Ramos (cell line): Measurements from ENCODE around the gene PAM16.

Source experiments
- in situ Hi-C: fragments of 300-500 bp; cut with MboI; formaldehyde crosslinking; loops from one replicate; pipeline ENCODE4 v1.14.3; 2022; ENCODE audit warnings: low sequenced_read_pairs; ENCODE audit not compliant: unreplicated experiment

Gene PAM16

DNA sequence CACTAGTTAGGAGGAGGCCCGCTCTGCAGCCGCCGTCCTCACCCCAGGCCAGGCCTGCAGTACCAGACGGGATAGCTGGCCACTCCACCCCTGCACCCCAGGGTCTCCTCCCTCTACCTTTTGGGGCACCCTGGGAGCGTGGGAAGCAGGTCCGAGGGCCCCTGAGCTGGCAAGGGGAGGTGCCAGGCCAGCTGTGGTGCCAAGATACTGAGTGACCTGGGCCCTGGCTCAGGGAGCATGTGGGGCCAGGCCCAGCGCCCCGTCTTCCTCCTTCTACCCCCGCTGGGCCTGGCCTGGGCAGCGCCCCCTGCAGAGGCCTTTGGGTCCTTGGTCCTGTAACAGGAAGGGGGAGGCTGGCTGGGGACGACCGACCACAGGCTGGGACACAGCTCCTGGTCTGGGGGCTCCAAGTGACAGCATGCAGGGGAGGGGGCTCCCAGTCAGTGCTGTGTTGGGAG lies 13.0 kb downstream of the PAM16 start:
- in situ Hi-C loops: no loop called here

DNA sequence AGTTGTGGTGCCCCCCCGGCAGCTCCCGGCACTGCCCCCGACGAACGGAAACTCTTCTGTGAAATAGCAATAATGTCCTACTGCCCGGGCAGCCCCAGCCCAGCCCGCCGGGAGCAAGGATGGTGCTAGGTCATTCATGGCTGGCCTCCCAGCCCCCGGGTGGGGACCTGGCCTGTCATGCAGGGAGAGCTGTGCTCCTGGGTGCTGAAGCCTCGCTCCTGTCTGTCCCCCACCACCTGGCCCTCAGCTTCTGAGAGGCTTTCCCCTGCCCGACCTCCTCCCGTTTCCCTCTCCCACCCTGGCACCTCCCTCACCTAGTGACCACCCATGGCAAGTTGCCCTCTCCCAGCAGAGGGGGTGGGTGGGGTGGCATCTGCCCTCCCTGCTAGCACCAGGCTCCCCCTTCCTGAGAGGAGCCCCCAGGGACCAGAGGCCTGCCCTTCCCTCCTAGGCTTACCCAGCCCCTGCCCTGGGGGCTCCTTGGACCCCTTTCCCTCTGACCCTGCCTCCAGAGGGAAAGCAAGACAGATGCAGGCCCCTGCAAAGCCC lies 13.5 kb downstream of the PAM16 start:
- in situ Hi-C loops: no loop called here

DNA sequence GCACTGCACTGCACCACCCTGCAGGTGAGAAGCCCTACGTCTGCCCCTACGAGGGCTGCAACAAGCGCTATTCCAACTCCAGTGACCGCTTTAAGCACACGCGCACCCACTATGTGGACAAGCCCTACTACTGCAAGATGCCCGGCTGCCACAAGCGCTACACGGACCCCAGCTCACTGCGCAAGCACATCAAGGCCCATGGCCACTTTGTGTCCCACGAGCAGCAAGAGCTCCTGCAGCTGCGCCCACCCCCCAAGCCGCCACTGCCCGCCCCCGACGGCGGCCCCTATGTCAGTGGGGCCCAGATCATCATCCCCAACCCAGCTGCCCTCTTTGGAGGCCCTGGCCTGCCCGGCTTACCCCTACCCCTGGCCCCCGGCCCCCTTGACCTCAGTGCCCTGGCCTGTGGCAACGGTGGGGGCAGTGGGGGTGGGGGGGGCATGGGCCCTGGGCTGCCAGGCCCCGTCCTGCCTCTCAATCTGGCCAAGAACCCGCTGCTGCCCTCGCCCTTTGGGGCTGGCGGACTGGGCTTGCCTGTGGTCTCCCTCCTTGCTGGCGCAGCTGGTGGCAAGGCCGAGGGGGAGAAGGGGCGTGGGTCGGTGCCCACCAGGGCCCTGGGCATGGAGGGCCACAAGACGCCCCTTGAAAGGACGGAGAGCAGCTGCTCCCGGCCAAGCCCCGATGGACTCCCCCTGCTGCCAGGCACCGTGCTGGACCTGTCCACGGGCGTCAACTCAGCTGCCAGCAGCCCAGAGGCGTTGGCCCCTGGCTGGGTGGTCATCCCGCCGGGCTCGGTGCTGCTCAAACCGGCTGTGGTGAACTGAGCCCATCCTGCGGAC lies 14.2 kb downstream of the PAM16 start:
- in situ Hi-C loops: no loop called here

DNA sequence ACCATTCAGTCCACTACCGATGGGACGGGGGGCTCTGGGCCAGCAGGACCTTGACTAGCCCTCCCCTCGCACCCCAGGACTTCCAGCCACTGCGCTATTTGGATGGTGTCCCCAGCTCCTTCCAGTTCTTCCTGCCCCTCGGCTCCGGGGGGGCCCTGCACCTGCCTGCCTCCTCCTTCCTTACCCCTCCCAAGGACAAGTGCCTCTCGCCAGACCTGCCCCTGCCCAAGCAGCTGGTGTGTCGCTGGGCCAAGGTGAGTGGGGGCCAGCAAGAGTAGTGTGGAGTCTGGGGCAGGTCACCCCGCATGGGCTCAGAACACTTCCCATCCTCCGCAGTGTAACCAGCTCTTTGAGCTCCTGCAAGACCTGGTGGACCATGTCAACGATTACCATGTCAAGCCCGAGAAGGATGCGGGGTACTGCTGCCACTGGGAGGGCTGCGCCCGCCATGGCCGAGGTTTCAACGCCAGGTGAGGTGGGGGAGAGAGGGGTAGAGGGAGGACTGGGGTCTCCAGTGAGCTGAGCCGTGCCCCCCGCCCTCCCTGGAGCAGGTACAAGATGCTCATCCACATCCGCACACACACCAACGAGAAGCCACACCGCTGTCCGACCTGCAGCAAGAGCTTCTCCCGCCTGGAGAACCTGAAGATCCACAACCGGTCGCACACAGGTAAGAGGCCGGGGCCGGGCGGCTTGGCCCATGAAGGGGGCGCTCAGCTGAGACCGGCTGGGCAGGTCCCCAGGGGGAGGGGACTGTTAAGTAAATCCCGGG lies 16.2 kb downstream of the PAM16 start:
- in situ Hi-C loops: loop anchor here (5.0 kb wide), 1 partner anchor 43 kb away; no protein-coding TSS in a partner anchor

DNA sequence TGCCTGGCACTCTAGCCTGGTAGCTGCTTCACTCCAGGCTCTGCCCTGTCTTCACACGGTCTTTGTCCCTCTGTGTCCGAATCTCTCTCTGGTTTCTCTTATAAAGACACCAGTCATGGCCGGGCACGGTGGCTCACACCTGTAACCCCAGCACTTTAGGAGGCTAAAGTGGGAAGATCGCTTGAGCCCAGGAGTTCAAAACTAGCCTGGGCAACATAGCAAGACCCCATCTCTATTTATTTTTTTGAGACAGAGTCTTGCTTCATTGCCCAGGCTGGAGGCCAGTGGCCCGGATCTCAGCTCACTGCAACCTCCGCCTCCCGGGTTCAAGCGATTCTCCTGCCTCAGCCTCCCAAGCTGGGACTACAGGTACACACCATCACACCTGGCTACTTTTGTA lies 17.4 kb downstream of the PAM16 start:
- in situ Hi-C loops: loop anchor here (5.0 kb wide), 1 partner anchor 41 kb away; no protein-coding TSS in a partner anchor

DNA sequence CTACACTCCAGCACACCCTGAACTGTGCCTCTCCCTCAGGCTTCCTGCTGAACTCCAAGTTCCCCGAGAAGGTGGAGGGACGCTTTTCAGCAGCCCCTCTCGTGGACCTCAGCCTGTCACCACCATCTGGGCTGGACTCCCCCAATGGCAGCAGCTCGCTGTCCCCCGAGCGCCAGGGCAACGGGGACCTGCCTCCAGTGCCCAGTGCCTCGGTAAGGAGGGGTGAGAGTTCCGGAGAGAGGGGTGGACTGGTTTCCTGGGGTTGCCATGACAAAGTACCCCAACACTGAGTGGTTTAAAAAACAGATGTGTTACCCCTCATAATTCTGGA lies 17.8 kb downstream of the PAM16 start:
- in situ Hi-C loops: loop anchor here (5.0 kb wide), 1 partner anchor 41 kb away; no protein-coding TSS in a partner anchor

DNA sequence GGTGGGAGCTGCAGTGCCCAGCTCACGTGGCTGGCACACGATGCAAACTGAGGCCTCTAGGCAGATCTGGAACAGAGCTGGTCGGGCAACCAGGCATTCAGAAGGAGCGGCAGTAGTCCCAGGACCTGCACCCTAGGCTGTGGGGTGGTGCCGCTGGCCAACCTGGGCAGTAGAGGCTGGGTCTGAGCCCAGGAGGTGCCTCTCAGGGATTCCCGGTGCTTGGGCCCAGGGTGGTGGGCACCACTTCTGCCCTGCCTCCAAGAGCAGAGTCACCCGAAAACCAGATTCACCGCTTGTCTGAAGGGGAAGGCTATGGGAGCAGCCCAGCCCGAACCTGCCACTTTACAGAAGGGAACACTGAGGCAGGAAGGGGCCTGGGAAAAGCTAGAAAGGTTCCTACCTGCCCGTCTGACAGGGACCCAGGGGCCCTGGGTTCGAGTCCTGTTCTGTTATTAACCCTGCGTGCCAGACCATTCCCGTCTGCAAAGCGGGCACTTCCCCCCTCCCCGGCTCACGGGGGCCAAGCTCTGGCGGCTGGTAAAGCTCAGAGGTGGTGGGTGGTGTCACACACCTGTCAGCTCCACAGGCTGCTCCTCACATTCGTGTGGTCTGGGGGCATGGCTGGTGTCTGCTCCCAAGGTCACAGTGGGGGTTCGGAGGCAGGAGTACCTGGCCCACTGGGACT lies 18.4 kb downstream of the PAM16 start:
- in situ Hi-C loops: loop anchor here (5.0 kb wide), 1 partner anchor 40 kb away; no protein-coding TSS in a partner anchor

DNA sequence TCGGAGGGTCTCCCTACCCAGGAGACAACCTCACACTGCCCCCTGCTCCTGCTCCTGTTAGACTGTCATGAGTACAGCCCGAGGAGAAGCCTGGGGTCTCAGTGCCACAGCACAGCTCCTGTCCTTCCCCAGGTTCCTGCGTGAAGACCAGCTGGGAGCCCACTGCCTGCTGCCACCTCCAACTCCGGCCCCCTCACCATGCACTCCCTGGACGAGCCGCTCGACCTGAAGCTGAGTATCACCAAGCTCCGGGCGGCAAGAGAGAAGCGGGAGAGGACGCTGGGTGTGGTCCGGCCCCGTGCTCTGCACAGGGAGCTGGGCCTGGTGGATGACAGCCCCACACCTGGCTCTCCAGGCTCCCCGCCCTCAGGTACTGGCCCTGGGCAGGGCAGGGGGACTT lies 19.0 kb downstream of the PAM16 start:
- in situ Hi-C loops: loop anchor here (5.0 kb wide), 1 partner anchor 40 kb away; no protein-coding TSS in a partner anchor

DNA sequence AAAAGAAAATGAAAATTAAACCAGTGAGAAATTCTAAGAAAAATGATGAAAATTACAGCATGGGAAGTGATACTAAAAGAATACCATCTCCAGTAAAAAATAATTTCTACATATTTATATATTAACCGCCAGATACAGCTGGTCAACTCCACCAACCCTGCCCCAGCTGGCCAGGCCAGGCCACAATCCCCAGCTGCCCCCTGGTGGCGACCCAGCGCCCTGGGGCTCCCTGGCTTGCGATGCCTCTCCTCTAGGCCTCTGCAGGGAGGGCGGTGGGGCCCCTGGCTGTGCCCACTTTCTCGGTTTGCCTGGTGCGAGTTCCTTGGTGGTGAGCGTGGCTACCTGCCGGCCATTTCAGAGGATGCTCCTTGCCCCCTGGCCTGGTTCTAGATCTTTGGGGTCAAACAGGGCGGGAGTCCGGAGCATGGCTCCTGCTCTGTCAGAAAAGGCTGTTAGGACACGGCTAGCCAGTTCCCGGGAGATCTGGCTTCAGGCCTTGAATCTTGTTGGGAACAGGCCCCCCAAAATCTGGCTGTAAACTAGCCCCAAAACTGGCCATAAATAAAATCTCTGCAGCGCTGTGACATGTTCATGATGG lies 20.7 kb downstream of the PAM16 start:
- in situ Hi-C loops: loop anchor here (5.0 kb wide), 1 partner anchor 38 kb away; no protein-coding TSS in a partner anchor

DNA sequence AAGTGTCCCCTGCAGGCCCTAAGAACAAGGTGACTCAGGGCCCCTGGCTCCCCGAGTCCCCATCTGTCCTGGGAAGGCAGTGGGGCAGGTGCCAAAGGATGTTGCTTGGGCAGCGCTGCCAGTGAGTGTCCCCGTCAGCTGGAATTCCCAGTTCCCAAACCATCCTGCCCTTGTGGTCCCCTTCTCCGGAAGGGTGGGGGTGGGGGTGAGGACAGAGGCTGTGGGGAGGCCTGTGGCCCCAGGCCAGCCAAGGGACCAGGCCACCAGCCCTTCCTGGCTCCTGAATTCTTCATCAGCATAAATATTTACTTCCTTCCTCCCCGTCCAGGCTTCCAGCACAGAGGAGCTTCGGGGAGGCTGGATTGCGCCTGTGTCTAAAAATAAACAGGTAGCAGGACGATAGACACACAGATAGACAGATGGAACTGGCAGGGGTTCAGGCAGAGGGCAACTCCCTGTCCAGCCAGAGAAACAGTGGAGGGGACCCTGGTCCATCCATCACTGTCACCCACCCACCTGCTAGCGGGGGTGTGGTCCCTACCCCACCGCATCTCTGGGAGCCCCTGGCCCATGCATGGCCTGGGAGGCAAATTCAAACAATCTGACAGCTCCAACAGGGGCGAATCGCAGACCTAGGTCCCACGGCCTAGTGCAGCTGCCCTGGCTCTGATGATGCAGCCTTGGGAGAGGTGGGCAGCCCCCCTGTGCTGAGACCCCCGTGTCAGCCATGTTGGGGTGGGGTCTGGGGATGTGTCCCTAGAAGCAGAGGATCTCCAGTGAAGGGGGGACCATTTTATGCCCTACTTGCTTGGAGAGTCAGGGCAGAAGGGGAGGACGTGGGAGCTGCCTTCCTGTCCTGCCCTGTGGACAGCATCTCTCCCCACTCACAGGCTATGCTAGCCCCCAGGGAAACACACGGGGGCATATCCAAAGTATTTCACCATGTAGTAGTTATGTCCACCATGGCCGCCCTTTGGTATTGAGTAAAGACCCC lies 22.0 kb downstream of the PAM16 start:
- in situ Hi-C loops: loop anchor here (10.0 kb wide), 1 partner anchor 134 kb away; no protein-coding TSS in a partner anchor

DNA sequence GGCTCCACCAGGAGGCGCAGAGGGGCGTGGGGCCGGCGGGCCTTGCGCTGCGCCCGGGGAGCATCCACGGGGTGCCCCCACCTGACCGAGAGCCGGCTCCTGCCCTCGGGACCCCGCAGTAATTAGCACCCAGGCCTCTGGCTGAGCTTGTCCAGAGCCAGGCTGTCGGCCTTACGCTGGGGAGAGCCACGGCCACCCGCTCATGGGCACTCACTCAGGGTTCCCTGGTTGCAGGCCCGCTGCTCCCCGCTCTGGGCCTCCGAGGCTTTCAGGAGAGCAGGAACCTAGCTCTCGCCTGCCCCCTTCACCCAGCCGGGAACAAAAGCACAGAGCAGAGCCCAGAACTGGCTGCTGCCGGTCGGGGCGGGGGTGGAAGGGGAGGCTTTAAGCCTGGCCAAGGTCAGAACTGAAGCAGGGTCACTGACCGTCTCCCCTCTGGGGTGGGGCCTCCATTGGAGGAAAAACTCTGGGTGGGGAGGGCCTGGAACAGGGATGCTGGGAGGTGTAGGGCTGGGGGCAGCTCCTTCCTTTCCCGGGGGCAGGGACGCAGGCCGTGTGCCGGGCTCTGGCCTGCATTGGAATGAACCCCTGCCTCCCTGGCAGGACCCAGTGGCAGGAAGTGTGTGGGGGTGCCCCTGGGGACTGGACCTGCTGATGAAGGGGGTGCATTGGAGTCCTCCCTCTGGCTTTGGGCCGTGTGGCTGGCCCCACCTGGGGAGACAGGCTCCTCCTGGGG lies 22.9 kb downstream of the PAM16 start:
- in situ Hi-C loops: loop anchor here (10.0 kb wide), 1 partner anchor 133 kb away; no protein-coding TSS in a partner anchor

DNA sequence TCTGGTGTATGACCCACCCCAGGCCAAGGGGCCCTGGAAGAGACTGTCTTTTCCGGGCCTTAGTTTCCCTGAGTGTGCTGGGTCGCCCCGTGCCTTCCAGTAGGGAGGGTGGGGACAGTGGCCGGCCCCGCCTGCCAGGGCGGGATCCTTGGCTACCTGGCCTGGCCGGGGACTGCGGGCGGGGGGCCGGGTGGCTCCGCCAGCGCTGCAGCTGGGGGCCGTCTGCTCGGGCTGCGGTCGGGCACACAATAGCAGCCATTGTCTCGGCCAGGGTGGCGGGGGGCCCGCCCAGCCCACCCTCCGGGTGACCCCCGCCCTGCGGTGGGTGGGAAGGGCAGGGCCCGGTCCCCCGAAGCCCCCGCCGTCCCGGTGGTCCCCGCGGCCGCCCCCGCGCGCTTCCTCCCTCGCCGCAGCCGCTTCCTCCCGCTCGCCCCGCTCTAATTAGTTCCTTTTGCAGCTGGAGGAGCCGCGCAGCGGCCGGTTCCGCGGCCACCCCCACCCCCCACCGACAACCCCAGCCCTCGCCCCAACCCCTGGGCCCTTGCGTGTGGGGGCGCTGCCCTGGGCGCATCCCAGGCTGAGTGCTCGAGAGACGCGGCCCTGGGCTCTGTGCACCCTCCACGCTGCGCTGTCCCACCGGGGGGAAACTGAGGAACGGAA lies 23.6 kb downstream of the PAM16 start:
- in situ Hi-C loops: loop anchor here (10.0 kb wide), 1 partner anchor 133 kb away; no protein-coding TSS in a partner anchor

DNA sequence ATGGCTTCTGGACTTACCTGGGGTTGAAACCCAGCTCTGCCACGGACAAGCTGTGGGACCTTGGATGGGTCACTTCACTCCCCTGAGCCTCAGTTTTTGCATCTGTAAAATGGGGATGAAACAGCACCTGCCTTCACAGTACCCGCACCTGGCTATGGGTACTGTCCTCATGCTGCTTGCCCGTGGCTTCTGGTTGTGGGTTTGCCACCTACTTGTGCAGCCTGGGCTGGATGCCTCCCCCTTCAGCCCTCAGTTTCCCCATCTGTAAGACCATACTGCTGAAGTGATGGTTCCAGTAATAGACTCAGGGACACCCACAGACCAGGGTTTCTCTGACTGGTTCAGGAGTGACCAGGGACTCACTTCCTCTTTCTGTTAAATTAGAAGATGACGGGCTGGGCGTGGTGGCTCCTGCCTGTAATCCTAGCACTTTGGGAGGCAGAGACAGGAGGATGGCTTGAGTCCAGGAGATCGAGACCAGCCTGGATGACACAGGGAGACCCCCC lies 25.8 kb downstream of the PAM16 start:
- in situ Hi-C loops: loop anchor here (10.0 kb wide), 1 partner anchor 131 kb away; no protein-coding TSS in a partner anchor

DNA sequence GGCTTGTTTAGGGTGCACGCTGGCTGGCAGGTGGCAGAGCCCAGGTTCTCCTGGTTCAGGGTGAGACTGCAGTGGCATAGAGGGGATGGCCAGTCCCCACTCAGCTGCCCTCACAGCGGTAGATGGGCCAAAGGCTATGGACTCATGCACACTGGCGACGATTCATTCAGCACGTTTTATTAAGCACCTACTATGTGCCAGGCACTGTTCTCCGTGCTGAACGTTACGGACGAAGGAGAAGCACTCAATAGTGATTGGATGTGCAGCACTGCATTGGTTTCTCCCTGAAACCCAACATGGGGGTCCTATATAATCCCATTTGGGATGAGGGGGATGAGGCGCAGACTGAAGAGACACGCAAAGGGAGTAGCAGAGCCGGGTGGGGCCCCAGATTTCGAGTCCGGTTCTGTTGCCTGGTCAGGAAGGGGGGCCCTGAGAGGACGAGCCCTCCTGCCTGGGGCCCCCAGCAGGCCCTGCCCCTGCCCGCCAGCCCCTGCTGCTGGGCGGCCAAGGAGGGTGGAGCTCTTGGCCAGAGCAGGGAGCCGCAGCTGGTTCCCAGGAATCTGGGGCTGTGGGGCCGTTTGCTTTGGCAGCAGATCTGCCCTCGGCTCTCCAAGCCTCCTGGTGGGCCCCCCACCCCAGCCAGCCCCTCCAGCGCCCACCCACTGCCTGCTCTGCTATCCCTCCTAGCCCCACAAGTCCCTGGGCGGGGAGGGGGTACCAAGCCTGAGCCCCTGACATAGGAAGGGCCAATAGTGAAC lies 26.4 kb downstream of the PAM16 start:
- in situ Hi-C loops: loop anchor here (10.0 kb wide), 1 partner anchor 130 kb away; no protein-coding TSS in a partner anchor

DNA sequence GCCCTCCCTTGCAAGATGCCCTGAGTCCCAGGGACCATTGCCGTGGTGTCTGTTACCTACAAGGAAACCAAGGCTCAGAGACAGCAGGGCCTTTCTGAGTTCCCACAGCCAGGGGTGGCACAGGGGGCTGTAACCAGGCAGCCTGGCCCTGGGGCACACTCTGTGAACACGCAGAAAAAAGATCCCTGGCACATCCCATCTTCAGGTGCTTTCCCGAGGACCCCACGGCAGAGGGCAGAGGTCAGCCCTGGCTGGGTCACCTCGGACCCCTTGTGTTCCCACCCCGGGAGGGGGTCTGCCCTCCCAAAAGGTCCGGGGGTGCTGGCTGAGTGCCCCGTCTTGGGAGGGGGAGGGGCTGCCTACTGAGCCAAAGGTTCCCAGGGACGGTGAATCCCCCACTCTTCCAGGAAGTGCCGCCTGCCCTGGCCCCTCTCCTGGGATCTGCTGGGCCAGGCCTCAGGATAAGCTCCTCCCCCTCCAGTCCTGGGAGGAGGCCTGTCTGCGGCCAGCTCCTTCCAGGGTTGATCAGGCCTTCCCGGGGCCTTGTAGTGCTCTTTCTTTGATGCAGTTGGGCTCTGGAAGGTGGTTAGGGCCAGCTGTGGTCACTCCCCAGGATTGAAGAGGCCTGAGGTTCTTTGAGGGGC lies 27.2 kb downstream of the PAM16 start:
- in situ Hi-C loops: loop anchor here (10.0 kb wide), 1 partner anchor 129 kb away; no protein-coding TSS in a partner anchor
